T follicular helper cell (primary cell): ENCODE data around the gene MEIS2.

ENCODE experiments used
- DNase-seq: peaks from one replicate; pipeline ENCODE4 v3.0.0-alpha.2; 2020; ENCODE audit warnings: low read depth

MEIS2 gene

DNA sequence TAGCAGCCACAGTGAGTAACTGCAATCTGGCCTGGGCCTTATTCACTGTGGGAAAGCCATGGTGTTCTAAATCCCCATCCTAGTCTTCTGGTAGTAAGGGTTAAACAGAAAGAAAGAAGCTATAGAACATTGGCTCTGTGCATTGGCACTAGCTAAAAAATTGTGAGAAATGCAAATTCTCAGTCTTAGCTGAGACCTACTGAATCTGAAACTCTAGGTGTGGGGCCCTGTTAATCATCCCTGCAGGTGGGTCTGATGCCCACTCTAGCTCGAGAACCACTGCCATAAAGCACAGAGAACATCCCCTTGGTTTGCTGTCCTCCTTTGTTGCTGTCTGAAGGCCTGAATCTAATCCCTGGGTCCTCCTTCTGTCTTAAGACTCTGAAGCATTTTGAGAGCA, 59.3 kb downstream of the MEIS2 start:
- no peak for DNase-seq

GRCh38 chr15:37040072-37040742, 60.1 kb downstream of the MEIS2 start:
- DNase-seq: no peak

DNA sequence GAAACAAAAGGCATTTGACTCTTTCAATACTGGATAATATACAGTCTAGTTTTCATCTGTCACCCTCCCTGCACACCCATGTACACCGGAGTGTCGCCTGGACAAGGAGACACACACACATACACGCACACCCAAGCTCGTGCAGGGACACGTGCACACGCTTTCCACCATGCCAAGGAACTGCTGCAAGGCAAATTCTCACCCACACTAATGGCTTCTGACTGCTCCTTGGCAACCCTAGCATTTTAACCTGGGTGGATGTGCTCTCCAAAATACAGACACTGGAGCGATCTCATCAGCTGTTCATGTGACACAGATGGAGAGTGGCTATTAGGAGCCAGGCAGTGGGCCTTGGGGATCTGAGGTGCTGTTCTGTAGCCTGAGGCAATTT, 61.6 kb downstream of the MEIS2 start:
- DNase-seq: no peak

DNA sequence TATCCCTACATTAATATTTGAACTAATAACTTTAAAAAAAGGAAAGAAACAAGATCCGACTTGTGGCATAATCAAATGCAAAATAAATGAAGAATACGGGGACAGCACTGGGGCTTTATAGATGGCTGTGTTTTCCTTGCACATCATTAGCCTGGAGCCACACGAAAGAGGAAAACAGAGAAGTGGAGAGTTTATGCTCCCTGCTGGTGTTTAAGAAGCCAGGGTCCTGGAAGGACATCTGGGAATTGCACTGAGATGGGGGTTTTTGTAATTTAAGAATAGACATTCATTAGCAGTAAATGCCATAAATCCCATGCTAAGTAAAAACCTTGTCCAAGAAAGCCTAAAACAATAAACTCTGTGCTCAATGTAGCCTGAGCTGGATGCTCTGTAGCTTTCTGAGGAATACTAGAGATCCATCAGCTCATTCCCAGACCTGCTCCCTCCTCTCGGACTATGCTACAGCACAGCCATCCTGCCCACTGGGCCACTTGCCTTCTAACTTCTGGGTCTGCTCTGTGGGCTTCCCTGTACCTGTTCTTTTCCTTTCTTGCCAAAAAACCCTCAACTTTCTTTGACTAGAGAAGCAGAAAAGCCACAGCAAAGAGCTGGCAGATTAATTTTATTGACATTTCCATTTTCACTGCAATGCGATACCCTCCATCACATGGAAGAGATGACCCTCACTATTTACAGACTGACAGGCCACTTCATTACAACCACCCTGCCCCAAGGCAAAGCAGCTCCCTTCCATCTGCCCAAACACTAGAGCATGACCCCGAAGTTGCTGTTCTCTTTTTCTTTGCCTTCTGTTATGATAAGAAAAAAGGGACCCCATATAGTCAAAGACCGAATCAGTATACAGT, 62.3 kb downstream of the MEIS2 start:
- no peak for DNase-seq

- no peak for DNase-seq
Observed at GRCh38 chr15:37037071-37037655, 63.2 kb downstream of the MEIS2 start.

- no peak for DNase-seq
Observed at GRCh38 chr15:37034835-37035748, 65.3 kb downstream of the MEIS2 start.

DNA sequence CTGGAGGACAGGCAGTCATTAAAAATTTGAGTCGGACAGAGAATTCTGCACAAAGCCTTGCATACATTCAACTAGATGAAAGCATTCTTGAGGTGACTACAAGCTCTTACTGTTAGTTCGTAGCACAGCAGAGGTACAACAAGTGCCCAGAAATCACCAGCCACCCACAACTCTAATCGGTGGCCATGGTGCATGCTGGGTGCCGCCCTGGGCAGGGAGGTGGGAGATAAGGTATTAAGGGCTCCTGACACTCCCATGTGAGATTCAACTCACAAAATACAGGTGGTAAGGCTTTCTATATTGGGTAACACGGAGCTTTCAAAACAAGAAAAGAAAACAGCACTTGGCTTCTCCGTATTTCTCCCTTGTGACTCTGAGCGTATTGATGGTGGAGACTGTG, 66.0 kb downstream of the MEIS2 start:
- no peak for DNase-seq

GRCh38 chr15:37032091-37032775, 68.1 kb downstream of the MEIS2 start:
- DNase-seq: no peak

DNA sequence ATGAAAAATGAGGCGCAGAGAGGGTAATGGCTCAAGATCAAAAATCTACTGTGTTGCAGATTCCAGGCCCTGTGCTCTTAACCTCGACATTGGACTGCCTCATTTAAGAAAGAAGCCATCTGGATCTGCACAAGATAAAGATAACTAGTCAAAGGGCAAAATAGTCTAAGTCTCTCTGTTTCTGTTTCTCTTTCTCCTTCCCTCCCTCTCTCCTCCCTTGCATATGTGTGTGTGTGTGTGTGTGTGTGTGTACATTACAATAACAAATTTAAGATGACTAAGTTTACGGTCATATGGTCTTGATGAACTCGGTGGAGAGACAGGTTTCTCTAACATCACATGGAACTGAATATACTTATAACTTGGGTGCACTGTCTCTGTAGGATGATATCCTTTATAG, 69.2 kb downstream of the MEIS2 start:
- no peak for DNase-seq

GRCh38 chr15:37028625-37029296, 71.6 kb downstream of the MEIS2 start:
- DNase-seq: no peak

DNA sequence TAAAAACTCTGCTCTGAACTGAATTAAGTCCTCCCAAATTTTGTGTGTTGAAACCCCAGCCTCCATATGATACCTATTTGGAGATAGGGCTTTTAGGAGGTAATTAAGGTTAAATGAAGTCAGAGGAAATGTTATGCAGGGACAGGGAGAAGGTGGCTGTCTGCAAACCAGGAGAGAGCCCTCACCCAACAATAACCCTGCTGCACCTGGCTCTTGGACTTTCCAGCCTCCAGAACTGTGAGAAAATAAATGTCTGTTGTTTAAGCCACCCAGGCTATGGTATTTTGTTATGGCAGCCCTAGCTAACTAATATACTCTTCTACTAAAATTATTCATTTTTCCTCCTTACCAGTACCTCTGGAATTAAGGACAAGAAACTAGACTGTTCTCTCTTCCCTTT, 79.5 kb downstream of the MEIS2 start:
- DNase-seq: no peak

DNA sequence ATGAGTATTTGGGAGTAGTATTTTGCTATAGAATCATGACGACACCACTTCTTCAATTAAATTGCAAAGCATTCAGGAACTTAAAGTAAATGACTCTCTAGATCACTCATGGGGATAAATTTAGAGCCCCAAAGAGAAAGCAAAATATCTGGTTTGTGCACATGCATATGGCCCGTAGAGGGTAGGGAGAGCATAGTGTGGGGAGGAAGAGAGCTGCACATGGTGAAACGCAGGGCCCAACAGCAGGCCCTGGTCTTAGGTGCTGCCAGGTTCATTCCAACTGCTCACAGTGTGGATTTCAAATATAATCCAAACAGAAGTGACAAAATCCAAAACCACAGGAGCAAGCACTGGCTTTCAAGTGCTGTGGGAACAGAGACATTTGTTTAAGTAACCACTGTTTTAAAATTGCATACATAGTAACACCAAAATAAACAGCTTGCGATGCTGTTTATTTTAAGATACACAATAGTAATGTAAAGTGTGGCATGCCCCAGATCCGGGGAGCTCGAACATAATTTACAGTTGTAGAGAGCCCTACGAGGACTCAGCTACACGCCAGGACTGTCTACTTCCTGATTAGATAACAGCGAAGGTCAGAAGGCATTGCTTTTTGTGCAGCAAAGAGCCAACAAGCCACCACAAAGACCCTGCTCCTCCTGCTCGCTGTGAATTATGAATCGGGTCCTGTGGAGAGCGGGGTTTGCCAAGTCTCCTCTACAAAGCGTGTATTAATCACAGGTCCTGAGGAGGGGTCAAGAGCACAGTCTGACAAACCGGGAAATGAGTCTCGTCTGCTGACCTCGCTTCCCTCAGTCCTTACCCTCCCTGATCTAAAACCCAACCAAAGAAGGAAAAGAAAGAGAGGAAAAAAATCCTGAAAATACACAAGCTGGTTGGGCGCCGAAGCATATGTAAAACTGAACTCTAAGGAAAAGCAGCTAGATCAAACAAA, 80.6 kb downstream of the MEIS2 start:
- DNase-seq: no peak

DNA sequence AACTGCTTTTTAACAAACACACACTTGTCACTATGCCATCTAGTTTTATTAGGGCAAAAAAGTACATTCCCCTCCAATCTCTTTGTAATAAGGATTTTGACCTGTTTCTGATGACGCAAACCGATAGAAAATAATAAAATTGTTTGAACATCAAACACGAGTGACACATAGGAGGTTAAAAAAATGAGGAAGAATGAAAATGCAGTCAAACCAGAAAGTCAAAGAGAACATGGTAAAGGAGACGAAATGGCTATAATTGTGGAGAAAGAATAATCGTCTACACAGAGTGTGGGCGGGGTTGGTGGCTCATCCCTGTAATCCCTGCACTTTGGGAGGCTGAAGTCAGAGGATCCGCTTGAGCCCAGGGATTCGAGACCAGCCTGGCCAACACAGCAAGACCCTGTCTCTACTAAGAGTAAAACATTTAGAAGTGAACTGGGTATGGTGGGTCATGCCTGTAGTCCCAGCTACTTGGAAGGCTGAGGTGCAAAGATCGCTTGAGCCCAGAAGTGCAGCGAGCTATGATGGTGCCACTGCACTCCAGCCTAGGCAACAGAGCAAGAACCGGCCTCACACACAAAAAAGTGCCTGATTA, 83.2 kb downstream of the MEIS2 start:
- DNase-seq: no peak

GRCh38 chr15:37016231-37016630, 84.1 kb downstream of the MEIS2 start:
- DNase-seq: no peak

GRCh38 chr15:37015451-37015850, 84.9 kb downstream of the MEIS2 start:
- DNase-seq: no peak

GRCh38 chr15:37015035-37015434, 85.3 kb downstream of the MEIS2 start:
- no peak for DNase-seq

DNA sequence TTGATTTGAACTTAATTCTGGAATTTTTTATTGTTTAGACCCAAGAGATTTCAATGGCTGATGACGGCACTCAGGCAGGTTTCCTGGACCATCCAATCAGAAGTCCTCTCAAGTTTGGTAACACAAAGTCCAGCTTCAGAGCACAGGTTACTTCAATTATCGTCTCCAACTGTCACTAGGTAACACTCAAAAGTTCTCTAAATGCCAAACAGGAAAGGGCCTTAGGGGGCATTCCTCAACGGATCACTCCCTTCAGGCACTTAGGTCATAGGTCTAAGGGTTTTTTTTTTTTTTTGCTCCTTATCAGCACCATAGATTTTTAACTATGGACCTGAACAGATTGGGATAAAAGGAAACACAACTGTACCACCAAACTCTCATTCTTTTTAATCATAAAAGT, 85.8 kb downstream of the MEIS2 start:
- DNase-seq: no peak

- DNase-seq: no peak
Observed at GRCh38 chr15:37014137-37014536, 86.2 kb downstream of the MEIS2 start.

DNA sequence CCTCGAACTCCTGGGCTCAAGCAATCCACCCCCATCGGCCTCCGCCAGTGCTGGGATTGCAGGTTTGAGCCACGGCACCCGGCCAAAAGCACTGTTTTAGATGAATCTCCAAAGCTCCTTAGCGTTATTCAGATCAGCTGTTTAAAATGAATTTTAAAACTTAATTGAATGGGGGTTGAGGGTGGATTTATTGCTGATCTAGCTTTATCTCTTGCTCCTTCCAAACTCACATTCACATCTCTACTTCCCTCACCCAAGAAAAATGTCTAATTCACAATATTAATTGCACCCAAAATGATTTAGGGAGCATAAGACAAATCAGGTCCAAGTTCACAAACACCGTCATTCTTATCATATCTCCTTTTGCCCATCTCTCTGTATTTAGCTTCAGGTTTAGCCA, 89.8 kb downstream of the MEIS2 start:
- DNase-seq: no peak
